MV-4-11 (cell line): ENCODE data around the gene PCMT1.
"Not testable (repeated sequence)": the region's sequence is repeated elsewhere in the genome, so short reads cannot be mapped to it uniquely, and the experiment has no call there.

ENCODE experiments used
- DNase-seq: peaks from one replicate; lab custom pipeline; 2025; lab: John Stamatoyannopoulos, UW

The PCMT1 gene

GRCh38 chr6:149750136-149750609 is 632 bp downstream of the PCMT1 start:
- no peak for DNase-seq

- DNase-seq: no peak
These were observed 1.7 kb downstream of the PCMT1 start for GRCh38 chr6:149751239-149751638.

GRCh38 chr6:149751920-149752319 is 2.4 kb downstream of the PCMT1 start:
- not testable (repeated sequence) for DNase-seq

- DNase-seq: peak; percentile 69
These were observed 3.2 kb downstream of the PCMT1 start for GRCh38 chr6:149752600-149753373.

GRCh38 chr6:149753374-149753637 is 3.8 kb downstream of the PCMT1 start:
- DNase-seq: not testable (repeated sequence)

DNA sequence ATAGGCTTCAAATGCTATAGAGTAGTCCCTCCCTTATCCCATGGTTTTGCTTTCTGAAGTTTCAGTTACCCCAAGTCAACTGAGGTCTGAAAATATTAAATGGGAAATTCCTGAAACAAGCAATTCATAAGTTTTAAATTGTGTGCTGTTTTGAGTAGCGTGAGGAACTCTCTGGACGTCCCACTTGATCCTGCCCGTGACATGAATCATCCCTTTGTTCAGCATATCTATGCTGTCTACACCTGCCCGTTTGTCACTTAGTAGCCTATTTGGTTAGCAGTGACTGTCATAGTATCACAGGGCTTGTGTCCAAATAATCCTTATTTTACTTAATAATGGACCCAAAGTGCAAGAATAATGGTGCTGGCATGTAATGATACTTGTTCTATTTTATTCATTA is 5.0 kb downstream of the PCMT1 start:
- DNase-seq: no peak

GRCh38 chr6:149755300-149756260 is 6.0 kb downstream of the PCMT1 start:
- no peak for DNase-seq

GRCh38 chr6:149756261-149756636 is 6.7 kb downstream of the PCMT1 start:
- DNase-seq: no peak

- DNase-seq: peak; percentile 95
These were observed 11.9 kb downstream of the PCMT1 start for GRCh38 chr6:149761438-149761837.

DNA sequence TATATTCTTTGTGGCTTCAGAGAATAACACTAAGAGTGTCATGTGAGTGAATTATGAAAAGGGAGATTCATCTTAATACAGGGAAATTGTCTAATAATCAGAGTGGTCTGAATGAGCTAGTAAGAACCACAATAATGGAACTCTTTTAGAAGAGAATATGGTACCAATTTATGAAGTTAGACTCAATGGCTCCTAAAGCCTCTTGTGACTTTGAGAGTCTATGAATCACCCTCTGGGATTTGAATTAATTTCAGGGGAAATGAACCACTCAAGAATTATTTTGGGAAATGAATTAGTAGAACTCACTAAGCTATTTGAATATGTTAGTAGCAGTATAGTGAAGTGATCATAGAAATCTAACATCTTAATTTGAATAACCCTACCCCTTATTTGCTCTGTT is 14.3 kb downstream of the PCMT1 start:
- no peak for DNase-seq

- DNase-seq: peak; percentile 56
These were observed 16.7 kb downstream of the PCMT1 start for GRCh38 chr6:149766156-149766769.

- no peak for DNase-seq
These were observed 20.1 kb downstream of the PCMT1 start for GRCh38 chr6:149769676-149770075.

- DNase-seq: no peak
These were observed 21.6 kb downstream of the PCMT1 start for GRCh38 chr6:149771185-149771584.

DNA sequence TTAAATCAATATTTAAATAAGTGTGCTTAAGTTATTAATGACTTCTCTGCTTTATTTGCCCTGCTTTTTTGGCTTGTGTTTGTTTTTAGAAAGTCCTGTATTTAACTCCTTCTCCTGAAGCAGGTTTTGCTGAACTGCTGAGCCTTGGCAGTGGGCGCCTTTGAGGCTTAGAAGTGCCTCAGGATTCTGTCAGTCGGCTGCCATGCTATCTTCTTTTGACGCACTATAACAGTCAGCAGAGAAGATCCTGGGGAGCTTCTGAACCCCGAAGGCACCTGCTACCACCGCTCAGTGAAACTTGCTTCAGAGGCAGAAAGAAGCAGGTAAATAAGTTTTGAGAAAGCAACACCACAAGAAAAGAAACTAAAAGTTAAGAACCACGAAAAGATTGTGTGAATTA is 22.4 kb downstream of the PCMT1 start:
- no peak for DNase-seq

- no peak for DNase-seq
These were observed 28.1 kb downstream of the PCMT1 start for GRCh38 chr6:149777624-149778023.

GRCh38 chr6:149779644-149779963 is 30.1 kb downstream of the PCMT1 start:
- no peak for DNase-seq

DNA sequence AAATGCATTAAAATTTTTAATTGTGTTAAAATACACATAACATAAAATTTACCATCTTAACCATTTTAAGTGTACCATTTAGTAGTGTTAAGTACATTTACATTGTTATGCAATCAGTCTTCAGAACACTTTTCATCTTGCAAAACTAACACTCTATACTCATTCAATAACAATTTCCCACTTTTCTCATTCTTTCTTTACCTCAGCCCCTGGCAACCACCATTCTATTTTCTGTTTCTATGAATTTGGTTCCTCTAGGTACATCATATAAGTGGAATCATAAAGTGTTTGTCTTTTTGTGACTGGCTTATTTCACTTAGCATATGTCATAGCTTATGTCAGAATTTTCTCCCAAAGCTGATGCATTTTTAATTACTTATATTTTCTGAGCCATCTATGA is 32.2 kb downstream of the PCMT1 start:
- no peak for DNase-seq

GRCh38 chr6:149782337-149782736 is 32.8 kb downstream of the PCMT1 start:
- DNase-seq: no peak

- DNase-seq: no peak
These were observed 34.0 kb downstream of the PCMT1 start for GRCh38 chr6:149783551-149783950.

DNA sequence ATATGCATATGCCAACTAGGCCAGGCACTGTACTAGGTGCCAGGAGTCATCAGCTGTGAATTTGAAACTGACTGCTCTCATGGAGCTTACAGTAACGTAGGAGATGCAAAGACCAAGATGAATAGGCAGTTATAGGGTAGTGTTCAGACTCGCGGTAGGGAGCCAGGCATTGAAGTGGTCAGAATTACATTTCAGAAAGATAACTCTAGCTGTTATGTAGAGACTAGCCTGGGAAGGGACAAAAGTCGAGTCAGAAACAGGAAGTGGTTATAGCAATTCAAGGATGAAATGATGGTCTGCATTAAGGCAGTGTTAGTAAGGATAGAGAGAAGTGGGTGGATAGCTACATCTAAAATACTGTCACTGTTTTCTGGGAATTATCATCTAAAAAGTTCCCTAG is 56.6 kb downstream of the PCMT1 start:
- DNase-seq: peak; percentile 64

DNA sequence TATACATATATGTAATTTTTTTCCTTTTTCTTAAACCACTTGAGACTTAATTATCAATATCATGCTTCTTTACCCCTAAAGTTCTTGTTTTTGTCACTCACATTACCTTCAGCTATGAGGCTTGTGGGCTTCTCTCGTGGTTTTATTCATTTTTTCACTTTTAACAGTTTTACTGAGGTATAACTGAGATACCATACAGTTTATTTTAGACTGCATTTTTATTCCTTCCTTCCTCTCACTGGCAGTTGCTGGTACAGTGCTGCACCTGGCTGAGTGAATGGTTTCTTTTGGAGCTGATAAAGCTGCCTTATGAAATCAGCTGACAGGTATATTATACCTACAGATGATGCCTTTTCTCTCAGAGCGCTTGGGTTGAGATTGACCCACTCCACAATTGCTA is 60.3 kb downstream of the PCMT1 start:
- no peak for DNase-seq

DNA sequence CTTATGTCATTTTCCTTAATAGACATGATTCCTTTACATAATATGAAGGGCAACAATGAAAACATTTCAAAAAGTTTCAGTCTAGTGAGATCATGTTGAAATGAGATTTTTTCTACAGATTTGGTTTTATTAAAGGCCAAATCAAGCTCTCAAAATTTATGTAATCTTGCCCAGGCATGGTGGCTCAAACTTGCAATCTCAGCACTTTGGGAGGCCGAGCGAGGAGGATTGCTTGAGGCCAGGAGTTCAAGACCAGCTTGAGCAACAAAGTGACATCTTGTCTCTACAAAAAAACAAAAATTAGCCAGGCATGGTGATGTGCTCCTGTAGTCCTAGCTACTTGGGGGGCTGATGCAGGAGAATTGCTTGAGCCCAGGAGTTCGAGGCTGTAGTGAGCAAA is 63.8 kb downstream of the PCMT1 start:
- no peak for DNase-seq

GRCh38 chr6:149815788-149816187 is 66.2 kb downstream of the PCMT1 start:
- peak; percentile 23 for DNase-seq
